ENCODE data around the gene CCDC169. TPM values are rescaled to one million over a fixed set of nuclear protein-coding genes. Genes with fewer than 3 reads are reported as not detected.

The CCDC169 gene
- total RNA-seq, 1 experiment from 2014 or later, result not detected

DNA sequence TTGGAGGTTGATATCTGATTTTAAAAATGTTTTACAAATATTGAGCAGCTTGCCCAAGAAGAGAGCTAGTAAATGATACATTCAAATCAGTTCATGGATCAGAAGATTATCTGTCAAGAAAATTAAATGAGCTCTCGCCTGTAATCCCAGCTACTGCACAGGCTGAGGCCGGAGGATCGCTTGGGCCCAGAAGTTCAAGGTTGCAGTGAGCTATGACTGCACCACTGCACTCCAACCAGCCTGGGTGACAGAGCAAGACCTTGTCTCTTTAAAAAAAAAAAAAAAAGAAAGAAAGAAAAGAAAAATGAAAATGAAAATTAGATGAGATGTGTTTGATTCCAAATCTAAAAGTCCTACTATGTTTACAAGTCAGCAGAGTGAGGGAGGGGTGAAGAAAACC lies 46.2 kb upstream of the CCDC169 start:
- intact Hi-C loops (cut with micrococcal nuclease), result no loop called here
- ChIA-PET RAD21 (ENCODE audit: low non-redundant PET in 1 of 2, low total read pairs in 2 of 2, uncharacterized antibody in 2 of 2, unreplicated experiment in 2 of 2) (no interaction called here), POLR2A (no interaction called here), CTCF (no interaction called here)
- Histone ChIP-seq H3K79me2 (ENCODE audit: insufficient read depth, low read length) (no peaks in the 10 kb centered on the region), H3K27ac (ENCODE audit: low read depth, low read length) (no peak overlapping the region), H3K27me3 (ENCODE audit: insufficient read depth, low read length) (no peaks in the 10 kb centered on the region), H3K36me3 (ENCODE audit: control insufficient read depth in 1 of 2, insufficient read depth in 2 of 2, low read length in 2 of 2) (no peaks in the 10 kb centered on the region), H3K4me2 (ENCODE audit: low read length) (no peak overlapping the region), H3K4me3 (replicated peaks in 1 of 2; ENCODE audit: low read depth in 1 of 2, low read length in 2 of 2) (no peak overlapping the region), H3K9me2 (ENCODE audit: insufficient read depth) (no peaks in the 10 kb centered on the region), H3K9ac (ENCODE audit: low read length) (no peak overlapping the region), H3K9me3 (ENCODE audit: control insufficient read depth in 1 of 2, insufficient read depth in 1 of 2, low read depth in 1 of 2, low read length in 2 of 2) (peaks cover 0 to 15% of the 10 kb centered on the region in 2 experiments; a peak in 2 of 4 replicates), H3K4me1 (ENCODE audit: control insufficient read depth in 1 of 2, insufficient read depth in 2 of 2, low read length in 2 of 2) (no peaks in the 10 kb centered on the region), H4K20me1 (ENCODE audit: insufficient read depth) (no peaks in the 10 kb centered on the region), H2AFZ (ENCODE audit: low read depth, low read length, poor library complexity, severe bottlenecking) (no peak overlapping the region)
- BruUV-seq (replicated peaks), result no TSS peak
- DNase-seq (ENCODE audit: low read depth, low spot score) (no peak), ATAC-seq (no peak)
- no peak for TF ChIP-seq POLR2AphosphoS5 (IDR thresholded peaks at IDR 0.05; ENCODE audit: low read depth, low read length)
- TF ChIP-seq ELF1 (IDR thresholded peaks at IDR 0.05; ENCODE audit: borderline replicate concordance, low read depth), result no peak
- TF ChIP-seq, protein P1, sequence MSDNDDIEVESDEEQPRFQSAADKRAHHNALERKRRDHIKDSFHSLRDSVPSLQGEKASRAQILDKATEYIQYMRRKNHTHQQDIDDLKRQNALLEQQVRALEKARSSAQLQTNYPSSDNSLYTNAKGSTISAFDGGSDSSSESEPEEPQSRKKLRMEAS (IDR thresholded peaks at IDR 0.05), result no peak
- TF ChIP-seq ZFX (IDR thresholded peaks at IDR 0.05), result no peak
- TF ChIP-seq, protein P2, sequence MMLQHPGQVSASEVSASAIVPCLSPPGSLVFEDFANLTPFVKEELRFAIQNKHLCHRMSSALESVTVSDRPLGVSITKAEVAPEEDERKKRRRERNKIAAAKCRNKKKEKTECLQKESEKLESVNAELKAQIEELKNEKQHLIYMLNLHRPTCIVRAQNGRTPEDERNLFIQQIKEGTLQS (IDR thresholded peaks at IDR 0.05), result no peak
- no peak for TF ChIP-seq JUND (IDR thresholded peaks at IDR 0.05)
- TF ChIP-seq CEBPB (IDR thresholded peaks at IDR 0.05; ENCODE audit: low read depth), result no peak
- no peak for TF ChIP-seq CBX3 (IDR thresholded peaks at IDR 0.05; ENCODE audit: low read depth)
- no peak for TF ChIP-seq ZNF274 (IDR thresholded peaks at IDR 0.05; ENCODE audit: low read depth, low read length)

DNA sequence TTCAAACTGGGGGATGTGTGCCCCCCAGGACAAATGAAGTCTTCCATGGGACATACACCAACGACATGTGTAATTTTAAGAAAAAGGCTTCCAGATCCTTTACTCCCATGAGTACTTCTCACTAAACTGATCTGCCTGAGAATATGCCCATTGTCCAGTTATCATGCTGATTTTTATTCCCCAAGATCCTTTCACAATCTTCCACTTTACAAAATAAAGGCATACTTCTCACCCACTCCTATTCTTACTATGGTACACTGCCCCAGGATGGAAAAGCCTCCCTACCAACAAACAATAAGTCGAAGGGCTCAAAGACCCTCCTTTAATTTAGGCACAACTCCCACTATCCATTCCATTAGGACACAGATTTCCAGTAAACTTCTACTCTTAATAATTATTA lies 45.1 kb upstream of the CCDC169 start:
- no peaks in the 10 kb centered on the region for H3K79me2 ChIP-seq (ENCODE audit: insufficient read depth, low read length)
- H2AFZ ChIP-seq (ENCODE audit: low read depth, low read length, poor library complexity, severe bottlenecking), result no peak overlapping the region
- peaks cover 0 to 18% of the 10 kb centered on the region in 2 experiments; a peak in 2 of 4 replicates for H3K9me3 ChIP-seq (ENCODE audit: control insufficient read depth in 1 of 2, insufficient read depth in 1 of 2, low read depth in 1 of 2, low read length in 2 of 2)
- no peak overlapping the region for H3K27ac ChIP-seq (ENCODE audit: low read depth, low read length)
- H3K4me1 ChIP-seq (ENCODE audit: control insufficient read depth in 1 of 2, insufficient read depth in 2 of 2, low read length in 2 of 2), result no peaks in the 10 kb centered on the region
- no peak for DNase-seq (ENCODE audit: low read depth, low spot score)
- POLR2A ChIA-PET, result interaction anchor here (0.6 kb wide), 1 partner anchor 632 kb away, joined by 5 read pairs; no protein-coding TSS in a partner anchor
- CTCF ChIA-PET, result no interaction called here
- no peaks in the 10 kb centered on the region for H3K9me2 ChIP-seq (ENCODE audit: insufficient read depth)
- H4K20me1 ChIP-seq (ENCODE audit: insufficient read depth), result no peaks in the 10 kb centered on the region
- H3K9ac ChIP-seq (ENCODE audit: low read length), result no peak overlapping the region
- intact Hi-C loops (cut with micrococcal nuclease), result no loop called here
- no peaks in the 10 kb centered on the region for H3K36me3 ChIP-seq (ENCODE audit: control insufficient read depth in 1 of 2, insufficient read depth in 2 of 2, low read length in 2 of 2)
- H3K4me3 ChIP-seq (replicated peaks in 1 of 2; ENCODE audit: low read depth in 1 of 2, low read length in 2 of 2), result no peak overlapping the region
- RAD21 ChIA-PET (ENCODE audit: low non-redundant PET in 1 of 2, low total read pairs in 2 of 2, uncharacterized antibody in 2 of 2, unreplicated experiment in 2 of 2), result no interaction called here
- H3K27me3 ChIP-seq (ENCODE audit: insufficient read depth, low read length), result no peaks in the 10 kb centered on the region
- no peak overlapping the region for H3K4me2 ChIP-seq (ENCODE audit: low read length)
- ATAC-seq, result no peak
- BruUV-seq (replicated peaks), result no TSS peak
- no peak for TF ChIP-seq FOSL1 (IDR thresholded peaks at IDR 0.05; ENCODE audit: low read depth)
- no peak for TF ChIP-seq EZH2 (IDR thresholded peaks at IDR 0.05)
- no peak for TF ChIP-seq ZFX (IDR thresholded peaks at IDR 0.05)
- TF ChIP-seq, protein P3, sequence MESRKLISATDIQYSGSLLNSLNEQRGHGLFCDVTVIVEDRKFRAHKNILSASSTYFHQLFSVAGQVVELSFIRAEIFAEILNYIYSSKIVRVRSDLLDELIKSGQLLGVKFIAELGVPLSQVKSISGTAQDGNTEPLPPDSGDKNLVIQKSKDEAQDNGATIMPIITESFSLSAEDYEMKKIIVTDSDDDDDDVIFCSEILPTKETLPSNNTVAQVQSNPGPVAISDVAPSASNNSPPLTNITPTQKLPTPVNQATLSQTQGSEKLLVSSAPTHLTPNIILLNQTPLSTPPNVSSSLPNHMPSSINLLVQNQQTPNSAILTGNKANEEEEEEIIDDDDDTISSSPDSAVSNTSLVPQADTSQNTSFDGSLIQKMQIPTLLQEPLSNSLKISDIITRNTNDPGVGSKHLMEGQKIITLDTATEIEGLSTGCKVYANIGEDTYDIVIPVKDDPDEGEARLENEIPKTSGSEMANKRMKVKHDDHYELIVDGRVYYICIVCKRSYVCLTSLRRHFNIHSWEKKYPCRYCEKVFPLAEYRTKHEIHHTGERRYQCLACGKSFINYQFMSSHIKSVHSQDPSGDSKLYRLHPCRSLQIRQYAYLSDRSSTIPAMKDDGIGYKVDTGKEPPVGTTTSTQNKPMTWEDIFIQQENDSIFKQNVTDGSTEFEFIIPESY (IDR thresholded peaks at IDR 0.05; ENCODE audit: extremely low read depth, insufficient replicate concordance, low read length), result no peak
- TF ChIP-seq SP1 (IDR thresholded peaks at IDR 0.05; ENCODE audit: low read depth), result no peak
- TF ChIP-seq, protein P4, sequence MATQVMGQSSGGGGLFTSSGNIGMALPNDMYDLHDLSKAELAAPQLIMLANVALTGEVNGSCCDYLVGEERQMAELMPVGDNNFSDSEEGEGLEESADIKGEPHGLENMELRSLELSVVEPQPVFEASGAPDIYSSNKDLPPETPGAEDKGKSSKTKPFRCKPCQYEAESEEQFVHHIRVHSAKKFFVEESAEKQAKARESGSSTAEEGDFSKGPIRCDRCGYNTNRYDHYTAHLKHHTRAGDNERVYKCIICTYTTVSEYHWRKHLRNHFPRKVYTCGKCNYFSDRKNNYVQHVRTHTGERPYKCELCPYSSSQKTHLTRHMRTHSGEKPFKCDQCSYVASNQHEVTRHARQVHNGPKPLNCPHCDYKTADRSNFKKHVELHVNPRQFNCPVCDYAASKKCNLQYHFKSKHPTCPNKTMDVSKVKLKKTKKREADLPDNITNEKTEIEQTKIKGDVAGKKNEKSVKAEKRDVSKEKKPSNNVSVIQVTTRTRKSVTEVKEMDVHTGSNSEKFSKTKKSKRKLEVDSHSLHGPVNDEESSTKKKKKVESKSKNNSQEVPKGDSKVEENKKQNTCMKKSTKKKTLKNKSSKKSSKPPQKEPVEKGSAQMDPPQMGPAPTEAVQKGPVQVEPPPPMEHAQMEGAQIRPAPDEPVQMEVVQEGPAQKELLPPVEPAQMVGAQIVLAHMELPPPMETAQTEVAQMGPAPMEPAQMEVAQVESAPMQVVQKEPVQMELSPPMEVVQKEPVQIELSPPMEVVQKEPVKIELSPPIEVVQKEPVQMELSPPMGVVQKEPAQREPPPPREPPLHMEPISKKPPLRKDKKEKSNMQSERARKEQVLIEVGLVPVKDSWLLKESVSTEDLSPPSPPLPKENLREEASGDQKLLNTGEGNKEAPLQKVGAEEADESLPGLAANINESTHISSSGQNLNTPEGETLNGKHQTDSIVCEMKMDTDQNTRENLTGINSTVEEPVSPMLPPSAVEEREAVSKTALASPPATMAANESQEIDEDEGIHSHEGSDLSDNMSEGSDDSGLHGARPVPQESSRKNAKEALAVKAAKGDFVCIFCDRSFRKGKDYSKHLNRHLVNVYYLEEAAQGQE (IDR thresholded peaks at IDR 0.05; ENCODE audit: low read depth), result no peak
- no peak for TF ChIP-seq YY1 (IDR thresholded peaks at IDR 0.05; ENCODE audit: extremely low read depth, insufficient replicate concordance, low read depth, low read length)
- TF ChIP-seq RAD21 (IDR thresholded peaks at IDR 0.05; ENCODE audit: low read depth), result no peak
- TF ChIP-seq ZNF274 (IDR thresholded peaks at IDR 0.05; ENCODE audit: low read depth, low read length), result no peak
- no peak for TF ChIP-seq TCF7L2 (IDR thresholded peaks at IDR 0.05; ENCODE audit: borderline replicate concordance, extremely low read depth, insufficient read depth, insufficient read length)
